Stimulated activated CD4-positive, alpha-beta T cell treated with anti-CD3 and anti-CD28 coated beads, TNF-alpha, amount 100 ng/mL, for 1 hour (primary cell): ENCODE measurements around the gene LMO3.

Experiments
- DNase-seq, 3 donors: peaks; one replicate each; pipeline ENCODE4 v3.0.0-alpha.2; 2020; ENCODE audit warnings: low read depth in 3 of 3, low spot score in 1 of 3

The LMO3 gene

GRCh38 chr12:16602412-16602811, 3.5 kb downstream of the LMO3 start:
- DNase-seq, result no peak

GRCh38 chr12:16600525-16600924, 5.4 kb downstream of the LMO3 start:
- DNase-seq, result no peak

- no peak for DNase-seq
These were observed 6.9 kb downstream of the LMO3 start for GRCh38 chr12:16599081-16599480.

- DNase-seq, result no peak
These were observed 11.2 kb downstream of the LMO3 start for GRCh38 chr12:16594797-16595196.

DNA sequence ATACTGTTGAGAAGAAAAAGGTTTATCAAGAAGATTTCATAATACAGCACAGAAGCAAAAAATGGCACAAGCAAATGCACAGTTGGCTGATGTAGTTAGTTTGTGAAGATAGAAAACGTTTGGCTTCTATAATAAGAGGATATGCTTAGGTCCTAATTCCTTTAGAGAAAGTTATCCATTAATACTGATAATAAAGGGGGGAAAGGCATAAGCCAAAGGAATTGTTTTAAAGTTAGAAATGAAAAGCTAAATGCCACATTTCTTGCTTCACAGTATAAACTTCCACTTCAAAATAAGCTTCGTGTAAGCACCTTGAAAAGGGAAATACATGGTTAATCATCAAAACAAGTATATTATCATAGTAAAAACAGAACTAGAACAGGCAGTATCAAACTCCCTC, 12.4 kb downstream of the LMO3 start:
- DNase-seq, result no peak

DNA sequence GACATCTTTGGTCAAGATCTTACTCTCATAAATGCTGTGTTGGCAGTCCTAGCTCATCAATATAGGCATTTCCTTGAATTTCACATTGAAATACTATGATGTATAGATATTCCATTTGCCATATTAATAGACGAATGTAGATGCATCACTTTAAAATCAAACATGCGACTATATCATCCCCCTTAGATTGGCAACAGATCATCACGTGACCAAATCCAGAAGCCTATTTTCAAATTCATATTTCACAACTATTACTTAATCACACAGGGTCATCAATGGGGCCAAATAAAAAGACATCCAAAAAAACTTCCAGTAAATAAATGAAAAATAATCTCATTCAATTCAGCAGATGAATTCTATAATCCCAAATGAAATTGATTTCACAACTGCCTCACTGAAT, 15.3 kb downstream of the LMO3 start:
- DNase-seq, result no peak

GRCh38 chr12:16588812-16589211, 17.1 kb downstream of the LMO3 start:
- no peak for DNase-seq

DNA sequence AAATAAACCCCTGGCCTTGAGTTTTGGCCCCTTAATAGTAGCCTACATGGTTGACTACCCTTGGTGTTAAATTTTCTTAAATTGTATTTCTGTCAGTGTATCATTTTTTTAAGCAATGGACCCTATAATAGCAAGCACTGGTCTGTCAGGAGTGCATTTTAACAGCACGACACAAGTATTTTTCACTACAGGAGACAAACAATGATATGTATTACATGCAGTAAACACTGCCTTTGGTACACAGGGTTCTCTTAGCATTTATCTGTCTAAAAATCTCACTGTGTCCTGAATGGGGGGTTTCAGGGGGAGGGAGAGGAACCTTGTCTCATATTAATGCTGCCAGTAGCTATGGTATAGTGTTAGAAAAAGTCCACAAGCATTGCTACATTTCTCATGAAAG, 18.4 kb downstream of the LMO3 start:
- no peak for DNase-seq

- no peak for DNase-seq
These were observed 18.9 kb downstream of the LMO3 start for GRCh38 chr12:16587110-16587453.

- DNase-seq, result no peak
These were observed 19.4 kb downstream of the LMO3 start for GRCh38 chr12:16586350-16587109.

- DNase-seq, result no peak
These were observed 20.2 kb downstream of the LMO3 start for GRCh38 chr12:16585781-16586180.

DNA sequence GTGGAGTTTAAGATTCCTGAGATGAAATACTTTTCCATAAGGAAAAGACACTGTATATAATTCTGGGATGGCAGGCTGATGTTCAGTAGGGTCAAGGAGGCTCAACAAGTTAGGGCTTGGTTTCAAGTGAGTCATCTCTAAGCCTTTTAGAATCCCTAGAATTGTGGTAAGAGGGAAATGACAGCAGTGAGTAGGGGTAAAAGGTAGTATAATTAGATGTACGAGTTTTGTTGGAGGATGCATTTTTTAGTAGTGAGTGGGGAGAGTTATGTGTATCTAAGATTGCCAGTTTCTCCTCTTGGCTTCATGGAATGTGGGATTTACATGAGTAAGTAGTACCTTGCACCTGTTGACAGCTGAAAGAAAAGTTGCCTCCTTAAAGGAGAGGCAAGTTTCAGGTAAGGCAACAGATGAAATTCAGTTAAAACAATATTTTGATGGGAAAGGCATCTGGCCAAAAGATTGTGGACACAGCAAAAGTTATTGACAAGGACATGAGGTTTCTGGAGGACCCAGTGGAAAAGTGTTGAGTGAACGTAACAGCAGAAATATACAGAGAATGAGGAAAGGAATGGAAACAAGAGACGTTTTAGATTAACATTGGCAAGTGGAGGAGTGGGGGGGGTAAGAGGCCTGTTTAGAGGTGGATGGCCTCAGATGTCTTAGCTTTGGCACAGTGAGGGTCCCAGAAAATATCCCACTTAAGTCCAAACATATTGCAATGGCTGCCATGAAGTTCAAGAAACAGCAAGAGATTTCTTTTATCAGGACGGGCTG, 21.8 kb downstream of the LMO3 start:
- no peak for DNase-seq

GRCh38 chr12:16581416-16581815, 24.5 kb downstream of the LMO3 start:
- DNase-seq, result no peak

- DNase-seq, result no peak
These were observed 26.9 kb downstream of the LMO3 start for GRCh38 chr12:16579041-16579440.

GRCh38 chr12:16573398-16574077, 32.4 kb downstream of the LMO3 start:
- no peak for DNase-seq

GRCh38 chr12:16568873-16569272, 37.1 kb downstream of the LMO3 start:
- DNase-seq, result no peak

DNA sequence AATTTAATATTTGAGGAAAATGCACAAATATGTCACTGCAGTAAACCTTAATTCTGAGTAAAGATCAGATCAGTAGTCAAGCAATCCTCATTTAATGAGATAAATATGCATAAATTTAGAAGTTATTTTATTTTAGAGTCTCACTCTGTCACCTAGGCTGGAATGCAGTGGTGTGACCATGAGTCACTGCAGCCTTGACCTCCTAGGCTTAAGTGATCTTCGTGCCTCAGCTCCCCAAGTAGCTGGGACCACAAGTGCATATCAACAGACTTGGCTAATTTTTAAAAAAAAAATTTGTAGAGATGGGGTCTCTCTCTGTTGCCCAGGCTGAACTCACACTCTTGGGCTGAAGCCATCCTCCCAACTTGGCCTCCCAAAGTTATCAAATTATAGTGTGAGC, 41.3 kb downstream of the LMO3 start:
- no peak for DNase-seq

DNA sequence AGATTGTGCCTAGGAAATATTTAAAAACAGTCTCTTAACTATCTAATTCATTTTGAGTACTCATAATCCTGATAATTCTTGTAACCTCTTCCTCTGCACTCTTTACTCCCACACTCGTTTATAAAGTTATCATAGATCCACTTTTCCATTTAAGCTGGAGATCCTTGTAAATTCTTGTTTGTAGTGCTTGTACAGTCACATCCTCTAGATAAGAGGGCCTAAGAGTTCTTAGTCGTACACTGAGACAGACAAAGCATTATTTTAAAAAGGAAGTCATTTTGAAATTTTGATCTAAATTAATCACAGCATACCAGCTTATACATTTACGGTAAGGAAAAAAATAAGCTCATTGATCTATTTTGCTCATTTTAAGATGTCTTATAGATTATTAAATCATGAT, 42.5 kb downstream of the LMO3 start:
- DNase-seq, result no peak

- DNase-seq, result no peak
These were observed 43.0 kb downstream of the LMO3 start for GRCh38 chr12:16562921-16563320.

GRCh38 chr12:16562435-16562834, 43.5 kb downstream of the LMO3 start:
- DNase-seq, result no peak

DNA sequence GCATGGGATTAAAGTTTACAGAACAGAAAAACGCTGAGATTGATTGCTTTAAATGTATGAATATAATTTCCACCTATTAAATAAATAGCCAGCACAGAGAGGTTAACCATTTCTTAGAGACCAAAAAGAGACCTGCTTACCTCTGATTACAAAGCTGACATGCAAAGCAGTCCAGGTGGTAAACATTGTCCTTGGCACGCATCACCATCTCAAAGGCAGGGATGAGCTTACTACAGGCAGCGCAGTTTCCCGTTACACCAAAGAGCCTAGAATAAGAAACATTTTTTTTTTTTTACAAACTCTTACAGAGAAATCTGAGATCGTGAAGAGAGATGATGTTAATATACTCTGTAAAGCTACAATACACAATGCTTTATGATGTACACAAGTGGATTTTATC, 45.7 kb downstream of the LMO3 start:
- no peak for DNase-seq

- no peak for DNase-seq
These were observed 50.3 kb downstream of the LMO3 start for GRCh38 chr12:16555630-16556029.
